ENCODE results near the gene PPP1R12A.

The PPP1R12A gene

DNA sequence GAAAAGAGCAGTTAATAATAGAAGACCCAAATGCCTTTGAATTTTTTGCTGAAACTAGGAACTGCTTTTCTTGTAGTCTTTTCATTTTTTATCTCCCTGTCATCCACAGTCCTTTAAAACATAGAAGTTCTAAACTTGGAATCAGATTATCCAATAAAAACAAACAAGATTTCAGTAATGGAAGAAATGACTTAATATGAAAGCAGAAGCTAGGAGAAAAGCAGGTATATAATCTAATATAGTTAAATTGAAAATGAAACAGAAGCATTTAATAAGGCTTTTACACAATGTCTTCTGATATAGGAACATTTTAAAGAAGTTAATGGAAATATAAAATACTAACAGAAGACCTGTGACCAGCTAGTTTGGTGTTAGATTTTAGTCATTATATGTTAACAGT, 26.5 kb downstream of the PPP1R12A start:
- ChIA-PET POLR2A (no interaction called here), CTCF (no interaction called here)
- DNase-seq (ENCODE audit: extremely low spot score): no peak
- TF ChIP-seq FOXM1 (IDR thresholded peaks at IDR 0.05; ENCODE audit: borderline replicate concordance) (no peak), NFRKB (IDR thresholded peaks at IDR 0.05) (no peak), BHLHE40 (IDR thresholded peaks at IDR 0.05; ENCODE audit: borderline replicate concordance) (no peak), ZNF384 (IDR thresholded peaks at IDR 0.05) (no peak), FOXK2 (IDR thresholded peaks at IDR 0.05) (no peak), SUZ12 (IDR thresholded peaks at IDR 0.05) (no peak), HDGF (IDR thresholded peaks at IDR 0.05; ENCODE audit: borderline replicate concordance) (no peak), L3MBTL2 (conservative IDR thresholded peaks at IDR 0.05) (no peak), LEF1 (IDR thresholded peaks at IDR 0.05; ENCODE audit: borderline replicate concordance) (no peak), ARNT (IDR thresholded peaks at IDR 0.05) (no peak), CTBP1 (IDR thresholded peaks at IDR 0.05; ENCODE audit: borderline replicate concordance) (no peak), ELF4 (IDR thresholded peaks at IDR 0.05) (no peak), TARDBP (IDR thresholded peaks at IDR 0.05) (no peak), FOXA1 (IDR thresholded peaks at IDR 0.05) (no peak), SP1 (IDR thresholded peaks at IDR 0.05) (no peak)
- TF ChIP-seq, protein P1, sequence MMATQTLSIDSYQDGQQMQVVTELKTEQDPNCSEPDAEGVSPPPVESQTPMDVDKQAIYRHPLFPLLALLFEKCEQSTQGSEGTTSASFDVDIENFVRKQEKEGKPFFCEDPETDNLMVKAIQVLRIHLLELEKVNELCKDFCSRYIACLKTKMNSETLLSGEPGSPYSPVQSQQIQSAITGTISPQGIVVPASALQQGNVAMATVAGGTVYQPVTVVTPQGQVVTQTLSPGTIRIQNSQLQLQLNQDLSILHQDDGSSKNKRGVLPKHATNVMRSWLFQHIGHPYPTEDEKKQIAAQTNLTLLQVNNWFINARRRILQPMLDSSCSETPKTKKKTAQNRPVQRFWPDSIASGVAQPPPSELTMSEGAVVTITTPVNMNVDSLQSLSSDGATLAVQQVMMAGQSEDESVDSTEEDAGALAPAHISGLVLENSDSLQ (IDR thresholded peaks at IDR 0.05): no peak

DNA sequence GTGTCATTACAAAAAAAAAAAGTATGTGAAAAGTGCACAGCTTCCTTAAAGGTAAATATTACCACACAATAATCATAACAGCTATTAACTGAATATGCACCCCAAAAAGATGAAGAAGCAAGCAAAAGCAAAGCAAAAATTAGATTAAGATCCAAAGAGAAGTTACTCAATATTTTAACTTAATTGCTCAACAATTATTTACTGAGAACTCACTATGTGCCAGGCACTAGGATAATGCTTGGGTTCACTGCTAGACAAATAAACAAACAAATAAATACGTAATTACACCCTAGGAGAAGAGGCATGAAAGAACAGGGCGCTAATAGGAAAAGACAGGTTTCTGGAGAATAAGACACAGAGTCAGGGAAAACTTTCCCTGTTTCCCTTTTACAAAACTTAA, 33.4 kb downstream of the PPP1R12A start:
- POLR2A ChIA-PET: no interaction called here
- CTCF ChIA-PET: no interaction called here
- no peak for DNase-seq (ENCODE audit: extremely low spot score)
- TF ChIP-seq SP1 (IDR thresholded peaks at IDR 0.05) (no peak), ARNT (IDR thresholded peaks at IDR 0.05) (no peak), SUZ12 (IDR thresholded peaks at IDR 0.05) (no peak), TARDBP (IDR thresholded peaks at IDR 0.05) (no peak), FOXM1 (IDR thresholded peaks at IDR 0.05; ENCODE audit: borderline replicate concordance) (no peak), ZNF384 (IDR thresholded peaks at IDR 0.05) (no peak), BHLHE40 (IDR thresholded peaks at IDR 0.05; ENCODE audit: borderline replicate concordance) (no peak), FOXK2 (IDR thresholded peaks at IDR 0.05) (no peak), HDGF (IDR thresholded peaks at IDR 0.05; ENCODE audit: borderline replicate concordance) (no peak)
- TF ChIP-seq, protein P1 (IDR thresholded peaks at IDR 0.05): no peak

DNA sequence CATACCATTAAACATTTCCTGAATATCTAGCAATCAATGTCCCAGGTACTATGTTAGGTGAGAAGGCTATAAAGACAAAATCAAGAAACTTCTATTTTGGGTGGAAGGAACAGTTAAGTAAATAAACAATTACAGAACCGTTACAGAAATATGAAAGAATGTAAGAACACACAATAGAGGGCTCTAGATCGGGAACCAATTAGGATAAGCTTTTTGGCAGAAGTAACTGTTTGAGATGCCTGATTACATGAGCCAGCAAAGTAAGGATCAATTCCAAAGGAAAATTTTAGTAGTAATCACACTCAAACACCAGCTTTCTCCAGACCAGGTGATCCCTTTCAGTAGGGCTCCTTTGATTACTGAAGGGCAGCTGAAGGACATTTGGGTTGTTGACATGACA, 33.9 kb downstream of the PPP1R12A start:
- TF ChIP-seq FOXK2 (IDR thresholded peaks at IDR 0.05) (no peak), LEF1 (IDR thresholded peaks at IDR 0.05; ENCODE audit: borderline replicate concordance) (no peak), HDGF (IDR thresholded peaks at IDR 0.05; ENCODE audit: borderline replicate concordance) (no peak), FOXA1 (IDR thresholded peaks at IDR 0.05) (no peak), L3MBTL2 (conservative IDR thresholded peaks at IDR 0.05) (no peak), ARNT (IDR thresholded peaks at IDR 0.05) (no peak), TARDBP (IDR thresholded peaks at IDR 0.05) (no peak), ZNF384 (IDR thresholded peaks at IDR 0.05) (no peak), FOXM1 (IDR thresholded peaks at IDR 0.05; ENCODE audit: borderline replicate concordance) (no peak), ELF4 (IDR thresholded peaks at IDR 0.05) (no peak)
- TF ChIP-seq, protein P1 (IDR thresholded peaks at IDR 0.05): no peak
- POLR2A ChIA-PET: no interaction called here
- no peak for DNase-seq (ENCODE audit: extremely low spot score)
- CTCF ChIA-PET: no interaction called here

GRCh38 chr12:79900199-79900598, 34.7 kb downstream of the PPP1R12A start:
- DNase-seq (ENCODE audit: extremely low spot score): no peak
- ChIA-PET POLR2A (no interaction called here), CTCF (no interaction called here)
- TF ChIP-seq ARNT (IDR thresholded peaks at IDR 0.05) (no peak), LEF1 (IDR thresholded peaks at IDR 0.05; ENCODE audit: borderline replicate concordance) (no peak), TARDBP (IDR thresholded peaks at IDR 0.05) (no peak), SUZ12 (IDR thresholded peaks at IDR 0.05) (no peak), FOXK2 (IDR thresholded peaks at IDR 0.05) (no peak), HDGF (IDR thresholded peaks at IDR 0.05; ENCODE audit: borderline replicate concordance) (no peak), SP1 (IDR thresholded peaks at IDR 0.05) (no peak), FOXM1 (IDR thresholded peaks at IDR 0.05; ENCODE audit: borderline replicate concordance) (no peak), ZNF384 (IDR thresholded peaks at IDR 0.05) (no peak), NFRKB (IDR thresholded peaks at IDR 0.05) (no peak), CTBP1 (IDR thresholded peaks at IDR 0.05; ENCODE audit: borderline replicate concordance) (no peak), L3MBTL2 (conservative IDR thresholded peaks at IDR 0.05) (no peak), ELF4 (IDR thresholded peaks at IDR 0.05) (no peak), FOXA1 (IDR thresholded peaks at IDR 0.05) (no peak)
- TF ChIP-seq, protein P1 (IDR thresholded peaks at IDR 0.05): no peak

DNA sequence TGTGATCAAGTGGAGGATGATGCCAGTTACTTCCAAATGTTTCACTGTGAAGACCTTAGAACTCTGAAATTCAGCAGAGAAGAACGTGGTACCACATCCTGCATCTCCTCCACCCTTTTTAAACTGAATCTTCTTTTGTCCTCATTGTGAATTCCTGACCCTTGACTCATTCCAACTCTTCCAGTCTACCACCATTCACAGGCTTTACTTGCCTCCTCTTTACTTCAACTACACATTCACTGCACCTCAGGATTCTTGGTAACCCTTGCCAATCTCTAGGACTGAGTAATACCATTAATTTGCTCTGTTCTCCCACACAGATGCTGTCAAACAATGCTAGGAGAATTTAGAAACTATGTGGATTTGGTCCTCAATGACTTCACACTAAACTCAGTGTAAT, 37.3 kb downstream of the PPP1R12A start:
- TF ChIP-seq HDGF (IDR thresholded peaks at IDR 0.05; ENCODE audit: borderline replicate concordance) (no peak), ZNF384 (IDR thresholded peaks at IDR 0.05) (no peak), L3MBTL2 (conservative IDR thresholded peaks at IDR 0.05) (no peak), NFRKB (IDR thresholded peaks at IDR 0.05) (no peak), FOXK2 (IDR thresholded peaks at IDR 0.05) (no peak), BHLHE40 (IDR thresholded peaks at IDR 0.05; ENCODE audit: borderline replicate concordance) (no peak), FOXM1 (IDR thresholded peaks at IDR 0.05; ENCODE audit: borderline replicate concordance) (no peak), SUZ12 (IDR thresholded peaks at IDR 0.05) (no peak), CTBP1 (IDR thresholded peaks at IDR 0.05; ENCODE audit: borderline replicate concordance) (no peak), ELF4 (IDR thresholded peaks at IDR 0.05) (no peak), FOXA1 (IDR thresholded peaks at IDR 0.05) (no peak), SP1 (IDR thresholded peaks at IDR 0.05) (no peak), TARDBP (IDR thresholded peaks at IDR 0.05) (no peak), LEF1 (IDR thresholded peaks at IDR 0.05; ENCODE audit: borderline replicate concordance) (no peak), ARNT (IDR thresholded peaks at IDR 0.05) (no peak)
- TF ChIP-seq, protein P1 (IDR thresholded peaks at IDR 0.05): no peak
- DNase-seq (ENCODE audit: extremely low spot score): no peak
- ChIA-PET CTCF (no interaction called here), POLR2A (no interaction called here)

Measured in HEK293T (cell line).